Medulla oblongata (tissue), 1 donor: ENCODE data around the gene SOD3.

Experiments used
- DNase-seq: peaks from one replicate; pipeline ENCODE4 v3.0.0-alpha.2; 2015; ENCODE audit errors: extremely low spot score

SOD3 gene

DNA sequence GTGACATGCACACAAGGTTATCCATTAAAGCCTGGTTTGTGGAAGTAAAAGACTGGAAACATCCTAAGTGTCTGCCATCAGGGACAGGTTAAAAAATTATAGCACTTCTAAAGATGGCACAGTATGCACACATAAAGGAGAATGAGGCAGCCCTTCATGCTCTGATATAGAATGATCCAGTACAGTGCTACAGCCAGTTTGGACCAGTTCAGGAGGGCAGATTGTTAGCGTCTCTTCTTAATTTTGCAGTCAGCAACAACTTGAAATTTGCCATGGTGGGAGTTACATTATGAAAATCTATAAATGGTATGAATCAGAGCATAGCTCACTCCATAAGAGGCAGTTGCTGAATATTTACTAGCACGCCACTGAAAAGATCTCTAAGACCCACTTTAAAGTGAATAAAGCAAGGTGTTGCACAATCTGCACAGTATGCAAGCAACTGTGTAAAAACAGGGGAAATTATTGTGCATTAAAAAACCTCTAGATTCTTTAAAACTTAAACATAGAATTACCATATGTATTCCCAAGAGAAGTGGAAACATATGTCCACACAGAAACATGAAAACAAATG is 20.3 kb upstream of the SOD3 start:
- DNase-seq, result no peak

DNA sequence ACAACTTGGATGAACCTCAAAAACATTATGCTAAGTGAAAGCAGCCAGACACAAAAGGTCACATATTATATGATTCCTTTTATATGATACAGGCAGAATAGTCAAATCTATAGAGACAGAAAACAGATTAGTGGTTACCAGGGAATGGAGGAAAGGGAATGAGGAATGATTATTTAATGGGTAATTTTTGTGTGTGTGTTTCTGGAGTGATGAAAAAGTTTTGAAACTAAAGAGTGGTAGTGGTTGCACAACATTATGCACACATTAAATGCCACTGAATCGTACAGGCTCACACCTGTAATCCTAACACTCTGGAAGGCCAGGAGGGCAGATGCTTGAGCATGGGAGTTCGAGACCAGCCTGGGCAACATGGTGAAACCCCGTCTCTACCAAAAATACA is 19.6 kb upstream of the SOD3 start:
- no peak for DNase-seq

DNA sequence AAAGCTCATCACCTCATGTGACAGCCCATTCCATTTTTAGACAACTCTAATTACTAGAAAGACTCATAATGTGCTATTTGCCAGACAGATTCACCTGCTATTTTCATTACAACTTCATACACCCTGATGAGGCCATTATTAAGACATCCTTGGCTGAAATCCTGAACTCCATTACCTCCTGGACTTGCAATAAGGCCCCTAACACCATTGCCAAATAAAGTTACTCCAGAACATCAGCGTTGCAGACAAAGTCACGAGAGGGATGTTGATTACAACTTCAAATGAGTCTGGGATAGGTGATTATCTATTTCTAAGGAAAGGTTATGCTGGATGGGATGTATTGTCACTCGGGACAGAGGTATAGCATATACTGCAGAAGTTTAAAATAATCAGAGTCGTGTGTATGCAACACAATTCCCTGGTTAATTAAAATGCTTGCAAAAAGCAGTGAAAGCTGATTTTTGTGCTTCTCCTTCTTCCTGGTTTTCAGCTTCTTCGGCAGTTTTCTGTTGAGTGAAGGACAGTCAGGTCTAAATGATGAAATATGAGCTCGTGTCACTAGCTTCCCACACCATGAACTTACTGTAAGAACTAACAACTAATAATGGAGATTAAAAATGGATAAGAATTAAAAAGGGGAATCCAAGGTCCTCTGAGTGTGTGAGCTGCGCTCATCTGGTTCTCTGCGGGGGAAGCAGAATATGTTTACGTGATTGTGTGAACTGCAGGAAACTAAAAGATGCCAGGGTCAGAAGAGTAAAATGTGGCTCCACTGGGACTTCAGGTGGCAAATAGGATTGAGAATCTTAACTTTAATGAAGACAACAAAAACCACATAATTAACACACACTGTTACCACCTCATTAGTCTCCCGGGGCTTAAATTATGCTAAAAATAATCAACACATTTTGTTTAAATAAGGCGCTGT is 17.6 kb upstream of the SOD3 start:
- no peak for DNase-seq

DNA sequence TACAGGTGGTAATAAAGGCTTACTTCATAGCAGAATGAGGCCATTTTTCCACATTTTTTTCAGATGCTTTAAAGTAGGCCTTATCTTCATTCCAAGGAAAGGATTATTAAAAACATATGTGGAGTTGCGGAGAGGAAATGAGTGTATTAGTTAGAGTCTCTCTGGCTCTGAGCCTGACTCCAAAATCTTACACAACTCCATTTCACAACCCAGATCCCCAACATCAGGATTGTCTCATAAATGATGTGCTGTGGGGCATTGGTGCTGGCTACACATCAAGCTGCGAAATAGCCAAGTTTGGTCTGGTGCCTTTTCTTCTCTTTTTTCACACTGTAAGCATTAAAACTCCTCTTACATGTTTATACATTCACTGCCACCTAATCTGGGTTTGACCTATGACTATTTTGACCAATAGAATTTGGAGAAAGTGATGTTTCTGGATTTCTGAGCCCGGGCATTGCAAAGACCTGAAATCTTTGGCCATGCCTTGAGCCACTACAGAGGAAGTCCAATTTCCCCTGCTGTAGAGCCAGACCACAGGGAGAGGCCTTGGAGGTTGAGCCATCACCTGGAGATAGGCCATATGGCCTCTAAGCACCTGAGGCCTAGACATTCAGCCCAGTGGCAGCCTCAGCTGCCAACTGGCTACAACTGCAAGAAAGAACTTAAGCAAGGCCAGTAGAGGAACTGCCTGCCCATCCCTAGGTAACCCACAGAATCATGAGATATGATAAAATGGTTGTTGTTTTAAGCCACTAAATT is 16.7 kb upstream of the SOD3 start:
- DNase-seq, result no peak

DNA sequence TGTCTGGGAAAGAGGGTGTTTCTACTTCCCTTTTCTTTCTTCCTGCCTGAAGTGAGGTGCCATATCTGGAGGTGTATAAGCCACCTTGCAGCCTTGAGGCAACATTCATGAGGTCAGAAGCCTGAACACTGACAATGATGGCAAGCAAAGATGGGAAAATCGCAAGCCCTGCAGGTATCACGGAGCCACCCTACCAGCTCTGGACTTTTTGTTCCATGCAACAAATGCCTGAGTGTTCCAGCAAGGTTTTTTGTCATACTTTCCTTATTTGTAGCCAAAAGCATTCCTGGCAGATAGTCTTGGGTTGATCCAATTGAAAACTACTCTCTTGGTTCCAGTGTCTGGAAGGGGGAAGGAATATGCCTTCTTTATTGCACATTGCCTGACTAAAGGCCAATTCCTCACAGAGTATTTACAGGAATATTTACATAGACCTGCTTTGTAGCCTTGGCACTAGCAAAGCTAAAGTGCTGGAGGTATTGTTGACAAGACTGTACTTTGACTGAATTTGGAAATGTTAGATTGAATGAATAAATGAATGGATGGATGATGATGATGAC is 14.4 kb upstream of the SOD3 start:
- DNase-seq, result no peak

DNA sequence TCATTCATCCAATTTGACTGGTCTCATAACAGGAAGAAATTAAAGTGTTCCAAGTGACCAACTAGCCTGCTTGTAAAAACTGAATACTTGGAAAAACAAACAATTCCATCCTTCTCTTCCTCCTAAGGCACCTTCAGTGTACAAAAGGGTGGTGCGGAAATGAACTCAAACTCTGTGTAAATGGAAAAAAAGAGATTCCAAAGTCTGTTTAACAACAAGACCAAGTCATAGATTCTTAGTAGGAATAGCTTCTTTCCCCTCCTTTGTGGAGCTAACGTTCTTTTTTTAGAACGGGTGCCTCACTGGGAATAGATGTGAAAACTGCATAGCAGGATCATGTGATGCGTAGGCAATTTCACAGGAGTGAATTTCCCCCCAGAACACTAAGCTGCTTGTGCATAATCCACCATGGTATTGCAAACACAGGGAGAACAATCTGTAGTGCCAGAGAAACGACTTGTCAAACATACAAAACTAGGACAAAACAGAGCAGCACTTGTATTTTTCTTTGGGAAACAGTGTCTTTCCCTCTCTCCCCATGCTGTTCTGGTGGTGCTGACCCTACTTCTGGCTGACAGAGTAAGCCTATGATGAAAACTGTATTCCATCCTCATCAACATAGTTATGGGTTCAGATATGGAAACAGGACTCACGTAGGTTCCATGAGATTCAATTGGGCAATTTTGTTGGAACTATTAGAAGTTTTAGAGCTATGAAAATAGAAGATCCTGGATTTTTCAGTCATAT is 13.2 kb upstream of the SOD3 start:
- DNase-seq, result peak; percentile 22

DNA sequence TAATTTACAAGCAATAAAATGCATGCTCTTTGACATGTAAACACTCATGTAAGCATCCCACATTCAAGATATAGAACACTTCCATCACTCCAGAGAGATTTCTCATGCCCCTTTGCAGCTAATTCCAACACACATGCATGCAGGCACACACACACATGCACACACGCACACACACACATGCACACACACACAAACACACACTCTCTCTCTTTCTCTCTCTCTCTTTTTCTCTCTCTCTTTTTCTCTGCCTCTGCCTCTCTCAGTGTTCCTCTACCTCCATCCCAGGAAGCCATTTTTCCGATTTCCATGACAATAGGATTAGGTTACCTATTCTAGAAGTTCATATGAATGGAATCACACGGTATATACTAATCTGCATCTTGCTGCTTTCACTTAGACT is 11.9 kb upstream of the SOD3 start:
- no peak for DNase-seq

DNA sequence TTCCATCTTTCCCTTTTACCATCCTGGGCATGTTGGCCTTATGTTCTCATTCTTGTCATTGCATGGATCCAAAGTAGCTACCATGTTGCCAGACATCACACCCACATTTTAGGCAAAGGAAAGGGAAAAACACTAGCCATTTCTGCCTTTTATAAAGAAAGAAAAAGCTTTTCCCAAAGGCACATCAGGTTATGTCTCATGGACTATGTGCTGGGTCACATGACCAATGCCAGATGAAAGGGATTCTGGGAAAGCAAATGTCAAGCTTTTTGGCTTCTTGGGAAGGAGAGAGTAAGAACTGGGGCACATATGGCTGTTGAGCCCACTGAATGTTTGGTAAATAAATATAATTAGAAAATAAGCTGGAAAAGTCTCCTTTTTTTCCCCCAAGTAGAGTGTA is 4.3 kb upstream of the SOD3 start:
- no peak for DNase-seq

DNA sequence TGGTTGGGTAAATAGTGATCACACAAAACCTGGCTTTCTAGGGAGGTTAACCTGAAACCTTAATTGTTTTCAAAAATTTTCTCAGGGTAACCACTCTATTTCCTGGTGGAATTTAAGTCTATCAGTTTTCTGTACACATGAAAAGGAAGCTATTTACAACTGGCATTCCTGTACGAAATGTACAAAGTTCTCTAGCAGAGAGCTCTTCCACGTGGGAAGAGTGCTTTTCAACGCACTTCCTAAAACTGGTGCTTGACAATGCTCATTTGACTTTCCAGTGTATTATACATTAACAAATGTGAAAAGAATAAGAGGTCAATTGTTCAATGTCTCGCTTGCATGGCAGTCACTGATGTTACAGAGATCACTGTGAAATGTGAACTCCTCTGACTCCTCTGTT is 2.8 kb upstream of the SOD3 start:
- no peak for DNase-seq

DNA sequence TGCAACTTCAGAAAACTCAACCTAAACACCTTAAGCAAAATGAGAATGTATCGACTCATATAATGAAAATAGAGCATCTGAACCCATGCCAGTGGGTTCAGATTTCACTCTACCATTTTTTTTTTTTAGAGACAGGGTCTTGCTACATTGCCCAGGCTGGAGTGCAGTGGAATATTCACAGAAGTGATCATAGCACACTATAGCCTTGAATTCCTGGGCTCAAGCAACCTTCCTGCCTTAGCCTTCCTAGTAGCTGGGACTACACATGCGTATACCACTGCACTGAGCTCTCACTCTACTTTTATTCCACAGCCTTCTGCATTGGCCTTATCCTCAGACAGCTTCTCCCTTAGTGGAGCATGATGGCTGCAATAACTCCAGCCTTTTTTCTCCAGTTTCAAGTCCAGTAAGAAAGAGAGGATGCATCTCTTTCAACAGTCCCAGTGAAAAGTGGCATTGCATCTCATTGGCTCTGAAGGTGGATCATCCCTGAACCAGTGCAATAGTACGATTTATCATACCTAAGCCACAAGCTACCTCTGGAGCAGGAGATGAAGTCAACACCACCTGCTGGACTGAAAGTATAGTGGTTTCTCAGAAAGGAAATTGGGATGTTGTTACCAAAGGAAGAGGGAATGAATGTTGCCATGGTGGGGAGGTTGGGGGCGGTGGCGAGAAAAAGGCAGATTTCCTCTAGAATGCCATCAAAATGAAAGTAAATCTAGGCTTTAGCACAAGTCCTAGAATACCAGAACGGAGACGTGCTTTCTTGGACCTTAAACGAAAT is 2.0 kb upstream of the SOD3 start:
- DNase-seq, result no peak

DNA sequence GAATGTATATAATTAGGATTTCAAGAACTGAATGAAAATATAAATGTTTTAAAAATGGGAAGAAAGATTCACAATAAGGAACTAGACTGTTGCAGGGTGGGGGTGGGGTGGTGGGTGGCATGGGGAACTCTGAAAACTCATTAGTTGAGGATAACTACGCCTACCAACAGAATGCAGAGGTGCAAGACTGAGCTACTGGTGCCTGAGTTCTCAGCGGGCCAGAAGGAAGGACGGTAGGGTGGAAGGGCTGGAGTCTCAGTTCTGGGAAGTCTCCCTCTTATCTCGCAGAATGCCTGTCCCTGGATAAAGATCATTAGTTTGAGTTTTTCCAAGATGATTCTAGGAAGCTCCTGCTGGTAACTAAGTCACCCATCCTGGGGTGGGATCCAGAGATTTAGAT is 1.3 kb upstream of the SOD3 start:
- no peak for DNase-seq

DNA sequence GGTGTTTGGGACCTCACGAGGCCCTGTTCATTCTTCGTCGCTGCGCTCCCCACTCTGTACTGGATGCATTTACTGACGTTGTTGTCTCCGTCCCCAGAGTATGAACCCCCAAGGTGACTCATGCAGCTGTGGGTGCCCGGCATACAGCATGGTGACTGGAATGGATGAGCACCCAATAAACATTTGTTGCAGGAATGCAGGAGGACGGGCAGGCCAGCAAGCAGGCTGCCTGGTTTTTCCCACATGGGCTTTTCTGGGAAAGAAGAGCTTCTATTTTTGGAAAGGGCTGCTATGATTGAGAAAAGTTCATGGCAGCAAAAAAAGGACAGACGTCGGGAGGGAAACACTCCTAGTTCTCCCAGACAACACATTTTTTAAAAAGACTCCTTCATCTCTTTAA is 893 bp upstream of the SOD3 start:
- no peak for DNase-seq

DNA sequence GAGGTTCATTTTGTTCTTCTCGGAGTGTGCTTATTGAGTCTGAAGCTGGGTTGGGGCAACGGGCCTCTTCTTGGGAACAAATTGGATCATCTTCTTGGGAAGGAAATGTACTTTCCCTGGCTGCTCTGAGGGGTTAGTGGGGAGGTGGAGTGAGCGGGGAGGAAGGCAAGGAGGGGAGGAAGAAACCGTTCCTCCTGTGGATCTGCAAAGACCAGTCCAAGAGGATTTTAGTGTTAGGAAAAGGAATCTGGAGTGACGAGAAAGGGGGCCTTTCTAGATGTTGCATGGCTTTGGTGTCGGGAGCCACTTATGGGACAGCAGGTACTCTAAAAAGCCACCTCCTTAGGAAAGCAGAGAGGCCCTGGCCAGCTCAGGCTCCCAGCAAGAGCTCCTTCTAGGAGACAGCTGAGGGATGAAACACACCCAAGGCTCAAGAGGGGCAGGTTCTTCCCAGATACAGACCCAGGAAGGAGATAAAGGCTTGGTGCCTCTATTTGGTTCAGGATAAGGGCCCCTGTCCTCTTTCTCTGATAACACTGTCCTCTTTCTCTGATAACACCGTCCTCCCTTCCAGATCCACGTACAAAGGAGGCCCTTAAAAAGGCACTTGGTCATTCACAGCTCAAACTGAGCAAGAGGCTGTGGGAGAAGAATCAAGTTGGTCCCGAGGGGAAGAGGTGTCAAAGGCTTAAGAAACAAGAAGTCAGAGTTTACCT is 451 bp downstream of the SOD3 start:
- no peak for DNase-seq

DNA sequence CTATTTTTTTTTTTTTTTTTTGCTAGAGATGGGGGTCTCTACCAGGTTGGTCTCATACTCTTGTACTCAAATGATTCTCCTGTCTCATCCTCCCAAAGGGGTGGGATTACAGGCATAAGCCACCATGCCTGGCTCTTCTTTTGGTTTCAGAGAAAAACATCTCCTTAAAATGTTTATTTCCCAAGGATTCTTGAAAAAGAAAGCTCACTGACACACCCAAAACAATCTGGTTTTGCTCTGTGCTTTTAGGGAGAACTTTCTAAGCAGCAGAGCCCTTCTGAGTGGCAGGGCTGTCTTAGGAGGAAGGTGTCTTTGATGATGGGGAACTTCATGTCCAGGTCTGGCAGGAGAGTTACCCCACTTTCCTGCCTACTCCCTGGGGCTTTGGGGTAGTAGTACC is 1.2 kb downstream of the SOD3 start:
- no peak for DNase-seq

DNA sequence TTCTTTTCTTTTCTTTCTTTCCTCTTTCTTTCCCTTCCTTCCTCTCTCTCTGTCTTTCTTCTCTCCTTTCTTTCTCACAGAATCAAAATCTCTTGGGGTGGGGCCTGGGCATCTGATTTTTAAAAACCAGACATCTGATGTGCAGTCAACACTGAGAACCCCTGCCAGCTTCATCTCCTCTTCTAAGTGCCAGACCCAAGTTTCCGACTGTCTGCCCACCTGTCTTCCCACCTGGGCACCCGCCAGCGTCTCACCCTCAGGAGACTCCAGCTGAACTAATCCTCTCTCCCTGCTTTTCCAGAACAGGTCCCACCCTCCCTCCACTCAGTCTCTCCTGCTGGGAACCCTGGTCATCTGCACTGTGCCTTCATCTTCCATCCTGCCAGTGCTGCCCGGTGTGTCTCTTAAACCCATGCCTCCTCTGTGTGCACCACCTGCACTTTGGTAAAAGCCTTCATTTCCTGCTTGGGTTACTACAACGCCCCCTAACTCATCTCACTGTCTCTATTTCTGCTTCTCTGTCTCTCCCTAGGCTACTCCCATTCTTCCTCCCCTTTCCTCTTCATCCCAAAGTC is 2.8 kb downstream of the SOD3 start:
- DNase-seq, result no peak

DNA sequence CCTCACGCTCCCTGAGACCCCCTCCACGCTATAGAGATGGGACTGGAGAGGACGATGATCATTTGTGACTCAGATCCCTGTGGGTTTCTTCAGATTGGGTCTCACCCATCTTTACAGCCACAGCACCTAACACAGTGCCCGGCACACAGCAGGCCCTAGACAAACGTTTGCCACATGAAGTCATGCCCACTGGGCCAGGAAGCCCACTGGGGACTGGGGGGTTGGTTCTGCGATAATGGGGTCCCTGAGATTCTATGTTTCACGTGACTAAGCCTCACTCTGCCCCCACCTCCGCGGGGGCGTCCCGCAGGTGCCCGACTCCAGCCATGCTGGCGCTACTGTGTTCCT is 3.8 kb downstream of the SOD3 start:
- DNase-seq, result no peak

DNA sequence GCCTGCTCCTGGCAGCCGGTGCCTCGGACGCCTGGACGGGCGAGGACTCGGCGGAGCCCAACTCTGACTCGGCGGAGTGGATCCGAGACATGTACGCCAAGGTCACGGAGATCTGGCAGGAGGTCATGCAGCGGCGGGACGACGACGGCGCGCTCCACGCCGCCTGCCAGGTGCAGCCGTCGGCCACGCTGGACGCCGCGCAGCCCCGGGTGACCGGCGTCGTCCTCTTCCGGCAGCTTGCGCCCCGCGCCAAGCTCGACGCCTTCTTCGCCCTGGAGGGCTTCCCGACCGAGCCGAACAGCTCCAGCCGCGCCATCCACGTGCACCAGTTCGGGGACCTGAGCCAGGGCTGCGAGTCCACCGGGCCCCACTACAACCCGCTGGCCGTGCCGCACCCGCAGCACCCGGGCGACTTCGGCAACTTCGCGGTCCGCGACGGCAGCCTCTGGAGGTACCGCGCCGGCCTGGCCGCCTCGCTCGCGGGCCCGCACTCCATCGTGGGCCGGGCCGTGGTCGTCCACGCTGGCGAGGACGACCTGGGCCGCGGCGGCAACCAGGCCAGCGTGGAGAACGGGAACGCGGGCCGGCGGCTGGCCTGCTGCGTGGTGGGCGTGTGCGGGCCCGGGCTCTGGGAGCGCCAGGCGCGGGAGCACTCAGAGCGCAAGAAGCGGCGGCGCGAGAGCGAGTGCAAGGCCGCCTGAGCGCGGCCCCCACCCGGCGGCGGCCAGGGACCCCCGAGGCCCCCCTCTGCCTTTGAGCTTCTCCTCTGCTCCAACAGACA is 4.4 kb downstream of the SOD3 start:
- DNase-seq, result no peak

DNA sequence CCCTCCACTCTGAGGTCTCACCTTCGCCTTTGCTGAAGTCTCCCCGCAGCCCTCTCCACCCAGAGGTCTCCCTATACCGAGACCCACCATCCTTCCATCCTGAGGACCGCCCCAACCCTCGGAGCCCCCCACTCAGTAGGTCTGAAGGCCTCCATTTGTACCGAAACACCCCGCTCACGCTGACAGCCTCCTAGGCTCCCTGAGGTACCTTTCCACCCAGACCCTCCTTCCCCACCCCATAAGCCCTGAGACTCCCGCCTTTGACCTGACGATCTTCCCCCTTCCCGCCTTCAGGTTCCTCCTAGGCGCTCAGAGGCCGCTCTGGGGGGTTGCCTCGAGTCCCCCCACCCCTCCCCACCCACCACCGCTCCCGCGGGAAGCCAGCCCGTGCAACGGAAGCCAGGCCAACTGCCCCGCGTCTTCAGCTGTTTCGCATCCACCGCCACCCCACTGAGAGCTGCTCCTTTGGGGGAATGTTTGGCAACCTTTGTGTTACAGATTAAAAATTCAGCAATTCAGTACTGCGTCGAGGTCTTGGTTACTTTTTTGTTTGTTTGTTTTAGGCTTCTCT is 5.0 kb downstream of the SOD3 start:
- DNase-seq, result no peak
